Measurements from ENCODE around the gene FAM120AOS.

Gene FAM120AOS

DNA sequence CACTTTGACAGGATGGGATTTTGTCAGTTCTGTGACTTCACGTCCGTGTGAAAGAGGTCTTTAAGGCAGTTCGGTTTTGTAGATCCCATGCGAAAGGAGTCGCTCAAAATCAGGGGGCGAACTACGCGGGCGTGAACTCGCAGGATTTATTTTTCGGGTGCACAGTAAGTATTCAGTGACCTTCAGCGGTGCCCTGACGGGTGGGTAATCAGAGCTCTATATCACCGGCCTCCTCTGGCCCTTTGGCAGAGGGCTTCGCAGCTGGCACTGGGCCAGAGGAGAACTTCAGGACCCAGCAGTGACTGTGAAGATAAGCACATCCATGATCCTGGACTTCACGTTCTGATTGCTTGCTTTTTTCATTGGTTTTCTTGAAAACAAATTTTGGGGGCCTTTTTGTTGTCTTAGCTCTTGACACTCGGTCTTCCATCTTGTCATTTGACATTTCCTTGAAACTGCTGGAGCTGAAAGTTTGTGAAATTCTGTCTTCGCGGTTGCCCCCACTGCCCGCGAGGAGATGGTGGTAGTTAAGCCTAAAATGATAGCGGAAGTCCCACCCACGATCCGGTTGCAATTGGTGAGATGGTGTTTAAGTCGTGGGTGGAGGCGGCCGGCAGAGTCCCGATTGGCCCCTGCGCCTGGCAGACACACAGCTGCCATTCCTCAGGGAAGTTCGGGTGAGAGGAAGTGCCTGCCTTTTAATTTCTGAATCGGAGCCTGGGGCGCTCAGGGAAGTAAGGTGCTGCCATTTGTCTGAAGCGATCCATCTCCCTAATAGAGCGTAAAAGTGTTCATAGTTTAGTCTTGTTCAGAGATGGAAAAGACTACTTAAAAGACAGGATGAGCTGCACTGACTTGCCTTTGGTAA is at the start of gene FAM120AOS:
TSS of gene FAM120AOS (minus strand) at position 535 of the 868 bp plus-strand sequence. CDS start 872 bp downstream, outside the sequence.
- peak; percentile 82 for DNase-seq (ENCODE audit: low read depth)

DNA sequence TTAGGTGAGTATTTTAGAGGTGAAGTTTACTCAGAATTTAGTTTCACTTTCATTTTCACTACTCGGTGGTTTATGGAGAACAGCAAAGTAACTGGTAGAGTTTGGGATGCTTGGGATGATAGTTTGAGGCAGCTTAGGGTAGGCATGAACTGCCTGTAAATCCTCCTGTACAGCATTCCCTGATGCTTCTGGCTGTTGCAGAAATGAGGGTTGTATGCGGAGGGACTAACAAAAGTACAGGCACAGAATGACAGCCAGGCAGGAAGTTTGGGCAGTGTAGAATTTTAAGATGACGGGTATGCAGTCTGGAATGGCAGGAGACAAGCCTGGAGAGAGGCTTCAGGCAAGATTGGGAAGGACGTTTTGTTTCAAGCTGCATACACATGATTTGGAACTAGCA is 48.0 kb upstream of the FAM120AOS start:
- no peak for DNase-seq (ENCODE audit: low read depth)

DNA sequence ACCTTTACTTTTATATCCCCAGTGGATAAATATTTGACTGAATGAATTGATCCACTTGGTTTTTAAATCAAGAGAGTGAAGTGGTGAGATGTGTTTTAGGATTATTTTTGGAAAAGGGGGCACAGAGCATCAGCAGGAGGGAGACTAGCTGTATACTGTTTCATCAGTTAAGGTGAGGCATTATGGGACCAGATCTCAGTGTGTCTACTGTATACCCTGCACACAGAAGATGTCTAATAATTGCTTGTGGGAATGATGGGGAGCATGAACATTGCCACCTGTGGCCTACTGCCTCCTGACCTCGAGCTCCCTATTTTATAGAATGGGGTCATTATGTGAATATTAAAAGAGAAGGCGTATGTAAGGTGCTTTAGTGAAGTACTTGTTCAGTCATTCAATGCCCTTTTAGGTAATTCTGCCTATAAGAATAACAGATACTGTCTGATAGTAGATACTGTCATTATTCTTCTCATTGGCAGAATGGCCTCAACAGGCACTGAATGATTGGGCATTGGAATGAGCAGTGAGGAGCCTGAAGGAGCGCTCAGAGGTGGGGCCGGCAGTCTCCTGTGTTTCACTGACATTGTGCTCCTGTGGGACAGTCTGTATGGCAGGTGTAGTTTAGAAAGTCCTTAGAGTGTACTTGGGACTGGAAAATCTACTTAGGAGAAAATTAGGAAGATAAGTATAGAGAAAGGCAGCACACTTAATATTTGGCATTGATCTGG is 47.4 kb upstream of the FAM120AOS start:
- DNase-seq (ENCODE audit: low read depth): no peak

DNA sequence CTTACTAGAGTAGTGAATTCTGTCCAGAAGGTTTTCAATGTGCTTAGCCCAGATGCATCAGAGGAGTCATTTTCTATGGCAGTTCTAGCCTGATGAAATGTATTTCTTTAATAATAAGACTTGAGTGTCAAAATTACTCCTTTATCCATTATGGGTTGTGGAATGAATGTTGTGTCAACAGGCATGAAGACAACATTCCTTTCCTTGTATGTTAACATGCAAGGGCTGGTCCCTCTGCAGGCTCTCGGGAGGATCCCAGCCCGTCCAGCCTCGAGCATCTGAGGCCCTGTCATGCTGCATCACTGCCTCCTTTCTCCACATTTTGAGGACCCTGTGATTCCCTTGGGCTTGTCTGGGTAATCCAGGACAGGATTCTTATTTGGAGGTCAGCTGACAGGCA is 42.9 kb upstream of the FAM120AOS start:
- no peak for DNase-seq (ENCODE audit: low read depth)

DNA sequence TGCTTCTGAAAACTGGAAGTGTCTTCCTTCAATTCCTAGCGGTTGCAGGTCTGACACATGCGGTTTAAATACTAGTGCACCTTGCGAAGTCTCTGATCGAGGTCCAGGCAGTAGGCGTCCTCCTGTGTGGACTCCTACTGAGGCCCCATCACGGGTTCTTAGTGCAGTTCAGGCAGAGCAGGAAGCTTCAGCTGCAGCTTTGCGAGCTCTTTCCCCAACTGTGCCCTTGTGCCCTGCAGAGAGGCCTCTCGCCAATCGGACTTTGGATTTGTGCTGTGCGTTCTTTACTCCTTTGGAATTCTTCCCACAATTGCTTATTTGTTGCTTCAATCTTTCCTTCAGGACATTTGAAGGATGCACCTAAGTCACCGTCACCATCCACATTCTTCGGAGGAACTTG is 40.6 kb upstream of the FAM120AOS start:
- DNase-seq (ENCODE audit: low read depth): no peak

DNA sequence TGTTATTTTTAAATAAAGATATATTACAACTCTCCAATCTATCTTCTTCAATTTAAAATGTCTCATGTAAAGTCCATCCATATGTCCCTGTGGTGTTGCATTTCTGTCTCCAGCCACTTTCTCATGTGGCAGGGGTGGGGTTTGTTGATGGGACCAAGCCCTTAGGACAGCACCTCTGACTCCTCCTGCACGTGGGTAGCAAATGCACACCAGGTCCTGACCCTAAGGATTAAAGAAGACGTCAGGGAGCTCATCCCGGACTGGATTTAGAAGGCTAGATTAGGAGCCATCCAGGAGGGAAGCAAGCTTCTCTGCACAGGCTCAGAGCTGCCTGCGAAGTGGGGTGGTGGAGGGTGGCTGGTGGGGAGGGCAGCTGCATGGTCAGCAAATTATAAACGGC is 38.9 kb upstream of the FAM120AOS start:
- DNase-seq (ENCODE audit: low read depth): no peak

DNA sequence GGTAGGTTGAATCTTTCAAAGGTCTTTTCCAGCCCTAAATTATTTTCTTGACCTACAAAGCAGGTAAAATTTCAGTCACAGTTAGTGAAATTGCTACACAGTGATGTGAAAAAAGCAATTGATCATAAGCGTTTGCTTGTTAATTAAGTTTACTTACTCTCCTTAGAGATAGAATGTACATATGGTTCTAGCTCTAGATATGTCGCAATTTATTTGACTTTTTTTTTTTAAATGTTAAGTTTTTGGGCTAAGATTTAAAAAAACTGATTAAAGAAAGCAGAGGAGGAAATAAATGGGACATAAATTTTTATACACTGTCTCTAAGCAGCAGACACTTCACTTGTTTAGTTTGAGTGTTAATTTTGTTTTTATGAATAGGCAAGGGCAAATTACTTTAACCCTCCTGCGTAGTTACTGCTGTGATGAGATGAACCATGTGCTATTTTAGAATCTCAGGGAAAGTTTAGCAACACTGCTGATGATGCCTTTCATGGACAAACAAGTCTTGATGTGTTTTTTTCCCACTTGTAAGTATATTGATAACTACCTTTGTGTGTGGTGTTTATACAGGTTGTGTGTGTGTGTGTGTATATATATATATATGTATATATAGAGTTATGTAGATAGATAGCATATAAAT is 38.3 kb upstream of the FAM120AOS start:
- no peak for DNase-seq (ENCODE audit: low read depth)

DNA sequence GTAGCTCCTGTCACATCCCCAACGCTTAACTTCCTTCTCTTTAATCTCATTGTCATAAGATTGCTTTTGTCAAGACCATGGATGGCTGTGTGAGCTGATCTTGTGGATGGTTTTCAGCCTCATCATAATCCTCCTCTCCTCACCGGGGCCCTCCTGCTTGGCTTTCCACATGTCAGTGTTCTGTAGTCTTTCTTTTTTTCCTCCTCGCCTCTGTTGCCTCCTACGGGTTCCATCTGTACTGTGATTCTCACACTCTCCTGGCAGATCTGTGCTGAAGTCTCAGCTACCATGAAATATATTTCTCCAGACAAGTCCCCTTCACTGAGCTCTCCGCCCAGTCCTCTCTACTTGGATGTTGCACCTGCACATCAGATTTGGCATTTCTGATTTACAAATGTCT is 34.9 kb upstream of the FAM120AOS start:
- DNase-seq (ENCODE audit: low read depth): no peak

DNA sequence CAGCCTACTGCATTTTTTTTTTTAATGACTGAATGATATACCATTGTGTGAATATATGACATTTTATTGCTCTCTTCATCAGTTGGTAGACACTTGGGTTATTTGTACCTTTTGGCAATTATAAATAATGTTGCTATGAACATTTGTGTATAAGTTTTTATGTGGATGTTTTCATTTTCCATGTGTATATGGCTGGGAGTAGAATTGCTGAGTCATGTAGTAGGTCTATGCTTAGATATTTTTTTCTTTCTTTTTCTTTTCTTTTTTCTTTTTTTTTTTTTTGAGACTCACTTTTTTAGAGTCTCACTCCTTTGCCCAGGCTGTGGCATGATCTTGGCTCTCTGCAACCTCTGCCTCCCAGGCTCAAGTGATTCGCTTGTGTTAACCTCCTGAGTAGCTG is 32.9 kb upstream of the FAM120AOS start:
- DNase-seq (ENCODE audit: low read depth): no peak

DNA sequence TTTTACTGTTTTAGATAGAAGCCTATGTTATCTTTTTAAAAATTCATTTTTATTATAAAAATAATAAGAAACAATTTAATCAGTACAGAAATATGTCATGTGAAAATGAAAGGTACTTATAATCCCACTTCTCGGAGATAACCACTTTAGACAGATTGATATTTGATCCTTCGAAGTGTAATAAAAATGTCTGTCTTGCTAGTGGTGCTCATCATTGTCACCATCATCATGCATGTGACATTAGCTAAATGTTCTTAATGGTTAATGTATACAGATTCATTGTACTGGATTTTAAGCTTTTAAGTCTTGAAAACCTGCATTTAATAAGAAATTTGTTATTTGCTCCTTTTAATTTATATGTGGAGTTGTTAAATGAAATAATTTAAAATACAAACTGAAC is 30.1 kb upstream of the FAM120AOS start:
- DNase-seq (ENCODE audit: low read depth): no peak

DNA sequence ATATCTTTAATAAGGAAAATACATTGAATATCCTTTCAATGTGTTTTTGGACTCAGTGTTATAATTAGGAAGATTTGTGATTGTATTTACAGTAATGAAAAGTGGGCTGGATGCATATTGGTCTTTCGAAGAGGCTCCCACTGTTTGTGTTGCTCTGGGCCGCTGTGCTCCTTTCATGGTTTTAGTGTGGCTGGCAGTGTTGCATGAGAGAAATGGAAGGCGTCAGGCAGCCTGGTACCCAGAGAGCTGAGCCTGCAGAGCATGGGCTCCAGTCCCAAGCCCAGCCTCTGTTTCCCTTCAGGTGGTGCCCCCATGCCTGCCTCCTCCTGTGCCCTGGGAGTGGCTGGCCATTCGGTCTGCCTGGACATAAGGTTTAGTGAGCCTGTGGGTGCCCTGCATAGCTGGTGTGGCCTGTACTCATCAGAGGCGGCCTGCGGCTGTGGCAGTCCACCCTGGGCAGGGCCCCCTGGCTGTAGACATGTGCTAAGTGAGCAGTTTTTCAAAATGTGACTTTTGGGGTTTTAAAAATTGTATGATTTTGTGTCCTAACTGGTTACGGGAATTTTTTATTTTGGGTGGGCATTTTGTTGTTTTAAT is 27.4 kb upstream of the FAM120AOS start:
- no peak for DNase-seq (ENCODE audit: low read depth)

DNA sequence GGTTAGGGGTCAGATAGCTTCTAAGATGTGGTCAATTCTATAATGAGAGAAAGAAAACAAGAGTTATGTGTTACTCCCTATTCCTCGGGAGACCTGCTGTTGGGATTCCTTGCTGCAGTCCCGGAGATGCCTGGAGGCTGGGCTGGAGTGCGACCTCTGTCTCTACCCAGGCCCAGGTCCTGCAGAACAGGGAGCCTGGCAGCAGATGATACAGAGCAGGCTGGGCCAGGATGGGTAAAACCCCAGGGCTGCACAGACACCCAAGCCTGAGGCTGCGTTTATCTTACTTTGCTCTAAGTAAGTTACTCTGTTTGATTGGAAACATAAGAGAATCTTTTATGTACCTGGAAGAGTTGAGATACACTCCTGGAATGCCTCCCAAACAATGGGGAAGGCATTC is 26.9 kb upstream of the FAM120AOS start:
- DNase-seq (ENCODE audit: low read depth): no peak

DNA sequence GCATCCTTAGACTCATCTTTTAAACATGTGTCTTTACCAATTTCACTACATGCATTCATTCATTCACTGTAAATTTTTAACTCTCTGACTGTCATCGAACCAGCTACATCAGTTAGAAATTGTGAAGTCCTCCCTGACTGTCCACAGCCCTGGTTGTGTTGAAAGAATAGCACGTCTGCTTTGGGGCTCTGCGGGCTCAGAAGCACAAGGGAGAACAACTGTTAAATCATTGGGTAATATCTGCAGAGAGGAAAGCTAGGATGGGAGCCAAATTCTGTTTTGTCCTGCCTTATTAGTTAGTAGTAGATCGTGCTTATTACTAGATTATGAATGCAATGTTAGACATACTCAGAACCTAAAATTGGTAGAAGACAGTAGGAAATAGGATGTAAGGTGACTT is 26.3 kb upstream of the FAM120AOS start:
- no peak for DNase-seq (ENCODE audit: low read depth)

DNA sequence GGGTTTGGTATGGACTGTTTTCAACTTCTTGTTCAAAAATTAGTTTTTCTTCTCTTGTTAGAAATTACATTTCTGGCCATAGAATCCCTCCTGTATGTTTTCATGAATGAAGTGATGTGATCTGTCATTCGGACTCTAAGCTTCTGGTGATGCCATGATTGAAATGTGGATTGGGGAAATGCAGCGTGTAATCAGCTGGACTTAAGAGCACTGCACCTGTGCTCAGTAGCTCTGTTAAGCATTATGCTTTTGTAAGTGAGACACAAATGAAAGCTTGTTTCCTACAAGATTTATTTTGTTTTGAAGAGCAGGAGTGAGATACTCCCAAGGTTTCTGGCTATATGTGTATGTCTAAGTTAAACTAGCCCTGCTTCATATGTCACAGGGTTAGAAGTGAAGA is 24.0 kb upstream of the FAM120AOS start:
- DNase-seq (ENCODE audit: low read depth): no peak

DNA sequence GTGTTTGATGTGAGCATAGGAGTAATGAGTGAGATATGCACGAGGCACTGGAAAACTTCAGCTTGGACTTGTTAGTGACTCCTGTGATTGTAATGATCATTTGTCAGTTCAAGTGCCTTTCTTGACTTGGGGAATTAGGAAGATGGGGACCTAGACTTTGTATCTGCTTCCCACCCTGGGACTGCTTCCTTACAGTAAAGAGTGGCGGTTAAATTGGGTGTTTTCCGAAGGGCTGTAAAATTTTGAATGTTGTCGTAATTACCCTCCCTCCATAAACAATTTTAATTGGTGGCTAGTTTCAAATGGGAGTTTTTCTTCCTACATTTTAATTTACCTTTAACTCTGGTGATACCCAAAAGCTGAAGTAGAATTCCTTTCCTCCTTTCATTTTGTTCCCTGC is 23.5 kb upstream of the FAM120AOS start:
- no peak for DNase-seq (ENCODE audit: low read depth)

DNA sequence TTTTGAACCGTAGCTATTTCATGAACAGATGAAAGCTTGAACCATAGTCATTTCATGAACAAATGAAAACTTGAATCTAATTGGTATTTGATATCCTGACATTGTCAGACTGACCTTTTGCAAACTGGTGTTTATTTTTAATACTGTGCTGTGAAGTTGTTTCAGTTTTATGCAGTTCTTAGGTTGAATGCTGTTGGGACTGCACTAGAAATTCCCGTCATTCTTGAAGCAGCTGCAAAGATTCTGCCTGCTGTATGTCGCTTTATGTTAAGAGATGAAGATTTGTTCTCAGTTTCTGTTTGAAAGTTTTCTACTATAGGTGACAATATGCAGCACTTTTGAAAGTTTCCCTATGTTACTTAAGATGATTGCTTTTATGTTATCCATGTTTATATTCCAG is 22.5 kb upstream of the FAM120AOS start:
- DNase-seq (ENCODE audit: low read depth): no peak

DNA sequence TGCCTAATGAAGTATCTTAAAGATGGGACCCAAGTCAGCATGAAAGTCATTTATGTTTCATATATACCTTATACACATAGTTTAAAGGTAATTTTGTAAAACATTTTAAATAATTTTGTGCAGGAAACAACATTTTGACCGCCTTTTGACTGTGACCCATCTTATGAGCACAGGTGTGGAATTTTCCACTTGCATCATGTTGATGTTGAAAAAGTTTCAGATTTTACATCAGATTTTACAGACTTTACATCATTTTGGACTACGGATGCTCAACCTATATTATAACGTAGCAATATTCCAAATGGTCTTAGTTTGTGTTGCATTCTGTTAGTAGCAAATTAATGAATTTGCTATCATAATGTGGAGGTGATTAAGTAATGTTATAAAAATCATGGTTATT is 21.7 kb upstream of the FAM120AOS start:
- DNase-seq (ENCODE audit: low read depth): no peak

DNA sequence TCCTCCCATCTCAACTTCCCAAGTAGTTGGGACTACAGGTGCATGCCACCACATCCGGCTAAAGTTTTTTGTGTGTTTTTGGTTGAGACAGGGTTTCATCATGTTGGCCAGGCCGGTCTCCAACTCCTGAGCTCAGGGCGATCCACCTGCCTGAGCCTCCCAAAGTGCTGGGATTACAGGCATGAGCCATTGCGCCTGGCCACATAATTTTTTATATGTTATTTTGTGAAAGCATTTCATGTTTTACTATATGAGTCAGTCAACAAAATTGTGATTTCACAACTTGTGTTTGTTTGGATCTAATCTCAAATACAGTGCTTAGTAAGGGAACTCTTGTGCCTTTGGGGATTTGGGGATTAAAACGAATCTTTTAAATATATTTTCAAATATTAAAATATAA is 20.0 kb upstream of the FAM120AOS start:
- no peak for DNase-seq (ENCODE audit: low read depth)

DNA sequence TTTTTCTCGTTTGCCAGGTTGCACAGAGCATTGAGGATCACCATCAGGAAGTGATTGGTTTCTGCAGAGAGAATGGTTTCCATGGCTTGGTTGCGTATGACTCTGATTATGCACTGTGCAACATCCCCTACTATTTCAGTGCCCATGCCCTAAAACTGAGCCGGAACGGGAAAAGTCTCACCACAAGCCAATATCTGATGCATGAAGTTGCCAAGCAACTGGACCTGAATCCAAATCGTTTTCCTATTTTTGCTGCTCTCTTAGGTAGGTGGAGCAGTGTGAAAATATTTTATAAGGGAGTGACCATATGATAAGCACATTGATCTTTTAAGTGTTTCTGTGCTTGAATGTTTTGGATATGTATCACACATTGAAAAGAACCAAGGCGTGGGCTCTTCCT is 17.7 kb upstream of the FAM120AOS start:
- DNase-seq (ENCODE audit: low read depth): no peak

DNA sequence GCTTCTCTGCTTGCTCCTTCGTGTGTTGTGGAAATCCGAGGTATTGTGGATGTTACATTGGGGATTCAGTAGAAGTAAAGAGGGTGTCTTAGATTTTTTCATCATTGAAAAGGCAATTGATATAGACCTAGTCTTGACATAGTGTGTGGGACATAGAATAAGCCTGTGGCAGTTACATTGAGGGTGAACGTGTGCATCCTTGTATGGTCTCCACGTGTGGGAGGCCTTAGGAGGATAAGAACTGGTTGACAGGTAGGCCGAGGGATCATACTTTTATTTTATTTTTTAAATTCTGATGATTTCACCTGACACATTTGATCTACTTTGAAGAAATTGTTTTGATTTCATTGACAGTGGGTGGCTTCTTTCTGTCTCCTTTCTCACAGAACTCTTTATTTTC is 17.0 kb upstream of the FAM120AOS start:
- no peak for DNase-seq (ENCODE audit: low read depth)

DNA sequence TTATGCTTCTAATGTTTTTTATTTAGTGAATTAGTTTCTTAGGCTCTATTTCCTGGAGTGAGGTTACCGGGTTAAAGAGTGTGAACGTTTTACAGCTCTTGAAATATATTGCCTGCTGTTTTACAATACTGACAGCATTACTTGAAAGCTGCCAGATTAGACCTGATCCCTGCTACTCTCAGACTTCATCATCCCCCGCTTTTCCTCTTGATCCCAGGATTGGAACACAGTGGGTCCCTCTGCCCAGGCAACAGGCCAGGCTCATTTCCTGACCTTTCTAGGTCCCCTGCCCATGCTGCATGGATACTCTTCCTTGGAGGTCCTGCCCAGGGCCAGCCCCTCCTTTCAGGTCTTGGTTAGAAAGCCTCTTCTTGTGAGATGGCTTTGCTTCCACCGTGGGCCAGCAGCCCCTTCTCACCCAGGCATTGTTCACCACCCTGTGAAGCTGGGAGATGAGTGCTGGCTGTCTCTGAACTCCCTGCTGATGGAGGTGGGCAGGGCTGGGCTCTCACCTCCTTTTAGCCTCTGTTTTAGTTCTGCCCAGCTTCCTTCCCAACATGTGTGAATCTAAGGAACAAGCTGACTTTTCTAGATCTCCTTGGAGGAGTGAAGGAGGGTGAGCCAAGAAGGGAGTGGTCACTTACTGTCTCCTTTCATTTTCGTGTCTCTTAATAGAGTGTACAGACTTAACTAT is 15.5 kb upstream of the FAM120AOS start:
- DNase-seq (ENCODE audit: low read depth): no peak

DNA sequence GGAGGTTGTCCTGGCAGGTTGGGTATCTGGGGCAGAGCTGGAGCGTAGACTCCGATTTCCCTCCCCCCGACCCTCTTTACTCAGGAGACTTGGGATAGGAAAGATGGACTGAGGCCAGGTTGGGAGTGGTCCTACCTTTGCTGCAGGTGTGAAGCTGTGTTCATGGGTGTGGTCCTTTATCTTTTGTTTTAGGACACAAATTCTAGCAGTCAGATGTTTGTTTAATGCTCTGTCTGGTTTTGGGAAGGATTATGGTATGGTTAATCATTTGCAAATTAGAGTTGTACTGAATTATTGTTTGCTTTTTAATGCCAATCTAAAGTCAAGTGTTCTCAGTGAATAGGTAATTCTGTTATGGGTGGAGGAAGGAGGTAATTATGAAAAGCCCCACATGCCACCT is 14.1 kb upstream of the FAM120AOS start:
- no peak for DNase-seq (ENCODE audit: low read depth)

Data from activated T-cell treated with anti-CD3 and anti-CD28 coated beads for 24 hours (primary cell).